NCI-H82 treated with DMSO at 0.1 percent for 48 hours (cell line): ENCODE measurements around the gene WDR13.
A peak's percentile ranks its signal among the peaks of the same experiment; 100 is the strongest.
"Not testable (repeated sequence)": the region's sequence is repeated elsewhere in the genome, so short reads cannot be mapped to it uniquely, and the experiment has no call there.

ENCODE experiments used
- DNase-seq: peaks from one replicate; lab custom pipeline; 2025; ENCODE audit not compliant: unreplicated experiment; lab: John Stamatoyannopoulos, UW

The WDR13 gene

GRCh38 chrX:48597353-48598264 lies at the start of gene WDR13:
Gene WDR13, plus strand, starts transcription at chrX:48597492. Its CDS starts 505 bp downstream, at chrX:48597997.
- DNase-seq: peak; percentile 79

GRCh38 chrX:48548871-48549270 lies 48.4 kb upstream of the WDR13 start:
- DNase-seq: no peak

GRCh38 chrX:48555731-48556325 lies 41.5 kb upstream of the WDR13 start:
- not testable (repeated sequence) for DNase-seq

- no peak for DNase-seq
Measured at GRCh38 chrX:48558271-48558670, 39.0 kb upstream of the WDR13 start.

GRCh38 chrX:48559636-48560035 lies 37.7 kb upstream of the WDR13 start:
- no peak for DNase-seq

GRCh38 chrX:48560056-48560455 lies 37.2 kb upstream of the WDR13 start:
- DNase-seq: no peak

GRCh38 chrX:48560681-48561080 lies 36.6 kb upstream of the WDR13 start:
- no peak for DNase-seq

- DNase-seq: no peak
Measured at GRCh38 chrX:48569958-48570357, 27.3 kb upstream of the WDR13 start.

- DNase-seq: no peak
Measured at GRCh38 chrX:48573690-48574269, 23.5 kb upstream of the WDR13 start.

GRCh38 chrX:48574270-48575266 lies 22.7 kb upstream of the WDR13 start, which contains the start of gene RBM3:
Gene RBM3, plus strand, starts transcription at chrX:48574484. Its CDS starts 697 bp downstream, at chrX:48575181.
- peak; percentile 86 for DNase-seq

GRCh38 chrX:48575642-48576041 lies 21.6 kb upstream of the WDR13 start:
- DNase-seq: no peak

- no peak for DNase-seq
Measured at GRCh38 chrX:48576108-48576507, 21.2 kb upstream of the WDR13 start.

- no peak for DNase-seq
Measured at GRCh38 chrX:48578661-48579128, 18.6 kb upstream of the WDR13 start.

GRCh38 chrX:48579259-48579658 lies 18.0 kb upstream of the WDR13 start:
- DNase-seq: no peak

GRCh38 chrX:48580662-48581061 lies 16.6 kb upstream of the WDR13 start:
- DNase-seq: no peak

GRCh38 chrX:48584698-48585097 lies 12.6 kb upstream of the WDR13 start:
- no peak for DNase-seq

- DNase-seq: peak; percentile 68
Measured at GRCh38 chrX:48589482-48590162, 7.7 kb upstream of the WDR13 start.

GRCh38 chrX:48590203-48591103 lies 6.8 kb upstream of the WDR13 start:
- no peak for DNase-seq

GRCh38 chrX:48591255-48591791 lies 6.0 kb upstream of the WDR13 start:
- DNase-seq: no peak
